NK-92 treated with Interleukin-12 subunit alpha and Interleukin-12 subunit beta, amount 100 ng/mL, for 24 hours (cell line): Measurements from ENCODE around the gene APOL1.

Experiments
- DNase-seq: peaks from one replicate; lab custom pipeline; 2025; lab: John Stamatoyannopoulos, UW

Gene APOL1

GRCh38 chr22:36293606-36294292 lies 40.8 kb downstream of the APOL1 start:
- no peak for DNase-seq

GRCh38 chr22:36294293-36294620 lies 41.3 kb downstream of the APOL1 start:
- DNase-seq = no peak

GRCh38 chr22:36294801-36295200 lies 41.9 kb downstream of the APOL1 start:
- DNase-seq = no peak

GRCh38 chr22:36295247-36295646 lies 42.3 kb downstream of the APOL1 start:
- no peak for DNase-seq

- DNase-seq = no peak
Observed at GRCh38 chr22:36296690-36297089, 43.8 kb downstream of the APOL1 start.

- DNase-seq = no peak
Observed at GRCh38 chr22:36297568-36297967, 44.6 kb downstream of the APOL1 start.

GRCh38 chr22:36298118-36298517 lies 45.2 kb downstream of the APOL1 start:
- DNase-seq = no peak

- no peak for DNase-seq
Observed at GRCh38 chr22:36298601-36299000, 45.7 kb downstream of the APOL1 start.

- DNase-seq = no peak
Observed at GRCh38 chr22:36299295-36299694, 46.4 kb downstream of the APOL1 start.

GRCh38 chr22:36299911-36300310 lies 47.0 kb downstream of the APOL1 start:
- no peak for DNase-seq

GRCh38 chr22:36300396-36301212 lies 47.7 kb downstream of the APOL1 start:
- no peak for DNase-seq

GRCh38 chr22:36301384-36301828 lies 48.5 kb downstream of the APOL1 start:
- peak; percentile 22 for DNase-seq

GRCh38 chr22:36301851-36302250 lies 48.9 kb downstream of the APOL1 start:
- no peak for DNase-seq

- DNase-seq = no peak
Observed at GRCh38 chr22:36302439-36303114, 49.6 kb downstream of the APOL1 start.

- DNase-seq = no peak
Observed at GRCh38 chr22:36303115-36303467, 50.2 kb downstream of the APOL1 start.

- no peak for DNase-seq
Observed at GRCh38 chr22:36303874-36304273, 50.9 kb downstream of the APOL1 start.

GRCh38 chr22:36304429-36304828 lies 51.5 kb downstream of the APOL1 start:
- no peak for DNase-seq

GRCh38 chr22:36305813-36306212 lies 52.9 kb downstream of the APOL1 start:
- no peak for DNase-seq

GRCh38 chr22:36306227-36306626 lies 53.3 kb downstream of the APOL1 start:
- no peak for DNase-seq

GRCh38 chr22:36308880-36309279 lies 55.9 kb downstream of the APOL1 start:
- DNase-seq = no peak

GRCh38 chr22:36311386-36312085 lies 58.6 kb downstream of the APOL1 start:
- DNase-seq = no peak

GRCh38 chr22:36315325-36315724 lies 62.4 kb downstream of the APOL1 start:
- no peak for DNase-seq
